MM.1S (cell line): ENCODE measurements around the gene RAB10.

ENCODE experiments used
- DNase-seq: peaks from one replicate; pipeline ENCODE4 v3.0.0-alpha.2; 2015
- H2AFZ ChIP-seq: fragments of 300-600 bp; sonication (generic); 2 replicates; pipeline ENCODE4 v1.6.0; 2016; ENCODE audit warnings: antibody characterized with exemption, low read length
- H3F3A ChIP-seq: fragments of 300-600 bp; sonication (generic); 2 replicates; pipeline ENCODE4 v1.6.1; 2016; ENCODE audit warnings: mild to moderate bottlenecking, antibody characterized with exemption, low read length, moderate library complexity, mixed read lengths; ENCODE audit not compliant: insufficient read depth
- H3K27ac ChIP-seq: fragments of 300-600 bp; sonication (generic); 2 replicates; pipeline ENCODE4 v1.5.1; 2016; ENCODE audit warnings: mild to moderate bottlenecking, low read length
- H3K27me3 ChIP-seq: fragments of 300-600 bp; sonication (generic); replicated peaks from 2 replicates; pipeline ENCODE4 v1.6.0; 2016; ENCODE audit warnings: low read length; ENCODE audit not compliant: insufficient read depth
- H3K36me3 ChIP-seq: fragments of 300-600 bp; sonication (generic); replicated peaks from 2 replicates; pipeline ENCODE4 v1.6.1; 2016; ENCODE audit warnings: mild to moderate bottlenecking, low read length, mixed read lengths; ENCODE audit not compliant: insufficient read depth
- H3K4me1 ChIP-seq: fragments of 300-600 bp; sonication (generic); 2 replicates; pipeline ENCODE4 v1.6.1; 2016; ENCODE audit warnings: low read length, mixed read lengths
- H3K4me2 ChIP-seq: fragments of 300-600 bp; sonication (generic); 2 replicates; pipeline ENCODE4 v1.6.0; 2016; ENCODE audit warnings: low read depth, low read length
- H3K4me3 ChIP-seq: fragments of 300-600 bp; sonication (generic); 2 replicates; pipeline ENCODE4 v1.5.1; 2016; ENCODE audit warnings: low read length, mixed read lengths
- H3K79me2 ChIP-seq: fragments of 300-600 bp; sonication (generic); 2 replicates; pipeline ENCODE4 v1.6.1; 2016; ENCODE audit warnings: mixed run types, low read length, mixed read lengths
- H3K9ac ChIP-seq: fragments of 300-600 bp; sonication (generic); 2 replicates; pipeline ENCODE4 v1.6.1; 2016; ENCODE audit warnings: low read length, mixed read lengths
- H3K9me2 ChIP-seq: fragments of 300-600 bp; sonication (generic); replicated peaks from 2 replicates; pipeline ENCODE4 v1.6.1; 2016; ENCODE audit warnings: mild to moderate bottlenecking, low read length, mixed read lengths; ENCODE audit not compliant: insufficient read depth
- H3K9me3 ChIP-seq: fragments of 300-600 bp; sonication (generic); replicated peaks from 2 replicates; pipeline ENCODE4 v1.6.1; 2016; ENCODE audit warnings: mild to moderate bottlenecking, low read length, mixed read lengths; ENCODE audit not compliant: insufficient read depth
- H4K20me1 ChIP-seq: fragments of 300-600 bp; sonication (generic); 2 replicates; pipeline ENCODE4 v1.6.1; 2016; ENCODE audit warnings: mild to moderate bottlenecking, low read length, moderate library complexity, mixed read lengths; ENCODE audit not compliant: insufficient read depth
- CTCF ChIP-seq: fragments of 300-600 bp; sonication (generic); IDR thresholded peaks from 2 replicates; pipeline ENCODE4 v1.5.1; 2016; ENCODE audit warnings: antibody characterized with exemption, low read length, mixed read lengths
- EZH2 ChIP-seq: fragments of 300-600 bp; sonication (generic); optimal IDR thresholded peaks from 2 replicates; pipeline ENCODE3; 2017; ENCODE audit warnings: low read depth, mild to moderate bottlenecking, antibody characterized with exemption, low read length, mixed read lengths
- EZH2phosphoT487 ChIP-seq: fragments of 300-600 bp; sonication (generic); IDR thresholded peaks from 2 replicates; pipeline ENCODE4 v1.6.1; 2018; ENCODE audit warnings: antibody characterized with exemption, low read length

The RAB10 gene

GRCh38 chr2:25991965-25992364, 41.9 kb upstream of the RAB10 start:
- Histone ChIP-seq H3K36me3 (no peaks in the 10 kb centered on the region), H3F3A (no peaks in the 10 kb centered on the region), H3K27ac (no peak overlapping the region), H3K9ac (no peak overlapping the region), H2AFZ (no peak overlapping the region), H3K4me2 (peak overlapping the region; percentile 53; the same call in 1 of the 2 replicates), H3K9me3 (no peaks in the 10 kb centered on the region), H3K4me3 (no peak overlapping the region), H3K27me3 (no peaks in the 10 kb centered on the region), H3K9me2 (no peaks in the 10 kb centered on the region), H4K20me1 (no peaks in the 10 kb centered on the region), H3K4me1 (no peaks in the 10 kb centered on the region), H3K79me2 (no peaks in the 10 kb centered on the region)
- DNase-seq, result no peak
- TF ChIP-seq EZH2 (no peak), CTCF (no peak), EZH2phosphoT487 (no peak)

- H3K27ac ChIP-seq, result no peak overlapping the region
- no peak overlapping the region for H3K9ac ChIP-seq
- no peak overlapping the region for H3K4me3 ChIP-seq
- DNase-seq, result no peak
- H3F3A ChIP-seq, result no peaks in the 10 kb centered on the region
- H3K79me2 ChIP-seq, result no peaks in the 10 kb centered on the region
- no peak for TF ChIP-seq EZH2
- TF ChIP-seq EZH2phosphoT487, result no peak
- no peak for TF ChIP-seq CTCF
- H3K4me2 ChIP-seq, result no peak overlapping the region
- no peak overlapping the region for H2AFZ ChIP-seq
- H3K36me3 ChIP-seq, result no peaks in the 10 kb centered on the region
- no peaks in the 10 kb centered on the region for H4K20me1 ChIP-seq
- no peaks in the 10 kb centered on the region for H3K27me3 ChIP-seq
- no peaks in the 10 kb centered on the region for H3K9me3 ChIP-seq
- no peaks in the 10 kb centered on the region for H3K4me1 ChIP-seq
- no peaks in the 10 kb centered on the region for H3K9me2 ChIP-seq
Observed at GRCh38 chr2:25992556-25992955, 41.3 kb upstream of the RAB10 start.

GRCh38 chr2:25993049-25993448, 40.8 kb upstream of the RAB10 start:
- Histone ChIP-seq H2AFZ (no peak overlapping the region), H4K20me1 (no peaks in the 10 kb centered on the region), H3K36me3 (no peaks in the 10 kb centered on the region), H3K9me3 (no peaks in the 10 kb centered on the region), H3K27me3 (no peaks in the 10 kb centered on the region), H3F3A (no peaks in the 10 kb centered on the region), H3K27ac (no peak overlapping the region), H3K4me3 (no peak overlapping the region), H3K9me2 (no peaks in the 10 kb centered on the region), H3K4me2 (no peak overlapping the region), H3K79me2 (no peaks in the 10 kb centered on the region), H3K4me1 (no peaks in the 10 kb centered on the region), H3K9ac (no peak overlapping the region)
- no peak for TF ChIP-seq EZH2
- no peak for TF ChIP-seq CTCF
- no peak for TF ChIP-seq EZH2phosphoT487
- DNase-seq, result no peak
